ENCODE measurements around the gene WNT7B. TPM values are rescaled to one million over a fixed set of nuclear protein-coding genes. Genes with fewer than 3 reads are reported as not detected.

The WNT7B gene
- total and polyA plus RNA-seq, 2 donors (not counting 1 experiment from before 2014, with no cell fraction given) = 0.22 to 0.67 TPM

DNA sequence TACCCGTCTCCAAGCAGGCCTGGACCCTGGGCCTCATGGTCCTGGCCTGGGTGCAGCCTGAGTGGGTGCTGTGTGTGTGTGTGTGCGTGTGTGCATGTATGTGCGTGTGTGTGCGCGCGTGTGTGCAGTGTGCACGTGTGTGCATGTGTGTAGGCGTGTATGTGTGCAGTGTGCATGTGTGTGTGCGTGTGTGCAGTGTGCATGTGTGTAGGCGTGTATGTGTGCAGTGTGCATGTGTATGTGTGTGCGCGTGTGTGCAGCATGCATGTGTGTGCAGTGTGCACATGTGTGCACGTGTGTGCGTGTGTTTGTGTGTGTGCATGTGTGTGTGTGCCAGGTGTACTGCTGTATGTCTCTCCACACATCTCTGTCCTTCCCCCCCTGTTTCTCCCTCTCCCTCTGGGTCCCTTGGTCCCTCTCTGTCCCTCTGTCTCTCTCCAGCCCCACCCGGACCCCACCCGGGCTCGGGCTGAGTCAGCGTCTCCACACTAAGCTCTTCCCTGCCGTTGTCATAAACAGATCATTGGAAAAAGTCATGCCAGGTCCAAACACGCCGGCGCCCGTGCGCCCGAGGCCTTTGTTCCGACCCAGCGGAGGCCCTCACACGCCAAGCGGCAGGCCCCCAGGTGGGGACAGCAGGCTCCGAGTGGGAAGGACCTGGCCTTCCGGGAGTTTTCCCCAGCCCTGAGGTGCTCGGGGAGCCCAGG lies 34.0 kb downstream of the WNT7B start:
- H2AFZ ChIP-seq (ENCODE audit: insufficient read depth, low read depth, low read length, poor library complexity, severe bottlenecking) = no peak overlapping the region
- POLR2A ChIA-PET = no interaction called here

DNA sequence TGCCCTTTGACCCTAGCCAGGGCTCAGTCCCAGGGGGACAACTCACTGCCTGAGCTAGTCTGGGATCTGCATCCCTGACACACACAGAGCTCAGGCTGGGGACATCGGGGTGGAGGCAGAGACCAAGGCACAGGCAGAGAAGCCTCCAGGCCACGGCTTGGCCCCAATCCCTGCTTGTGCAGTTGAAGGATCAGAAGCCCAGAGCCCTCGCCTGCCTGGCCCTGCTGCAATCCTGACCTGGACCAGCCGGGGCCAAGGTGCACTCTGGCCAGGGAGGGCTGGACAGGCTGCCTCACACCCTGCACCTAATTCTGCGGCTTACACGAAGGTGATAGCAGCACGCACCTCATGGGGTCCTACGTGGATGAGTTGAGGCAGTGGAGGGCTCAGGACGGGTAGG lies 34.6 kb downstream of the WNT7B start:
- H4K20me1 ChIP-seq (ENCODE audit: control insufficient read depth, insufficient read depth, low read length, poor library complexity, severe bottlenecking) = no peaks in the 10 kb centered on the region
- H3K9ac ChIP-seq (ENCODE audit: low read length) = no peak overlapping the region
- POLR2A ChIA-PET = no interaction called here
- TF ChIP-seq EZH2 (IDR thresholded peaks at IDR 0.05; ENCODE audit: borderline replicate concordance, insufficient read depth, low read depth, low read length, poor library complexity, severe bottlenecking) = no peak
- TF ChIP-seq, protein P1, sequence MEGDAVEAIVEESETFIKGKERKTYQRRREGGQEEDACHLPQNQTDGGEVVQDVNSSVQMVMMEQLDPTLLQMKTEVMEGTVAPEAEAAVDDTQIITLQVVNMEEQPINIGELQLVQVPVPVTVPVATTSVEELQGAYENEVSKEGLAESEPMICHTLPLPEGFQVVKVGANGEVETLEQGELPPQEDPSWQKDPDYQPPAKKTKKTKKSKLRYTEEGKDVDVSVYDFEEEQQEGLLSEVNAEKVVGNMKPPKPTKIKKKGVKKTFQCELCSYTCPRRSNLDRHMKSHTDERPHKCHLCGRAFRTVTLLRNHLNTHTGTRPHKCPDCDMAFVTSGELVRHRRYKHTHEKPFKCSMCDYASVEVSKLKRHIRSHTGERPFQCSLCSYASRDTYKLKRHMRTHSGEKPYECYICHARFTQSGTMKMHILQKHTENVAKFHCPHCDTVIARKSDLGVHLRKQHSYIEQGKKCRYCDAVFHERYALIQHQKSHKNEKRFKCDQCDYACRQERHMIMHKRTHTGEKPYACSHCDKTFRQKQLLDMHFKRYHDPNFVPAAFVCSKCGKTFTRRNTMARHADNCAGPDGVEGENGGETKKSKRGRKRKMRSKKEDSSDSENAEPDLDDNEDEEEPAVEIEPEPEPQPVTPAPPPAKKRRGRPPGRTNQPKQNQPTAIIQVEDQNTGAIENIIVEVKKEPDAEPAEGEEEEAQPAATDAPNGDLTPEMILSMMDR (IDR thresholded peaks at IDR 0.05) = no peak
- peaks cover 0 to 15% (median 0%) of the 10 kb centered on the region in 3 donors for H3K9me3 ChIP-seq (ENCODE audit: control extremely low read depth in 1 of 3, control insufficient read depth in 2 of 3, insufficient read depth in 1 of 3, low read length in 2 of 3)
- no peak overlapping the region for H3K4me3 Mint-ChIP-seq
- no peak overlapping the region for H3K27ac Mint-ChIP-seq
- no peaks in the 10 kb centered on the region for H3K36me3 ChIP-seq (replicated peaks in 1 of 2; ENCODE audit: control extremely low read depth in 1 of 2, control insufficient read depth in 1 of 2, extremely low read depth in 1 of 2, insufficient read depth in 2 of 2, low read length in 1 of 2)
- no peaks in the 10 kb centered on the region for H3K27me3 ChIP-seq (replicated peaks in 1 of 4; ENCODE audit: control extremely low read depth in 1 of 4, control insufficient read depth in 3 of 4, insufficient read depth in 4 of 4, low read length in 3 of 4)
- DNase-seq (no peak), ATAC-seq (ENCODE audit: low read depth) (no peak)
- no peaks in the 10 kb centered on the region for H3K79me2 ChIP-seq (ENCODE audit: control insufficient read depth, insufficient read depth, low read length)
- H2AFZ ChIP-seq (ENCODE audit: insufficient read depth, low read depth, low read length, poor library complexity, severe bottlenecking) = no peak overlapping the region
- peaks cover 9% of the 10 kb centered on the region for H3K4me1 Mint-ChIP-seq
- H3K4me2 ChIP-seq (replicated peaks; ENCODE audit: low read depth, low read length, poor library complexity, severe bottlenecking) = no peak overlapping the region
- no peak overlapping the region for H3K4me3 ChIP-seq (ENCODE audit: control extremely low read depth in 1 of 5, extremely low read depth in 1 of 5, insufficient read depth in 1 of 5, low read depth in 2 of 5, low read length in 4 of 5)
- WGBS (ENCODE audit: insufficient coverage) = 93% methylated on average over 8 of the region's 9 CpGs
- H3K4me1 ChIP-seq (ENCODE audit: control insufficient read depth in 2 of 2, insufficient read depth in 2 of 2, low read length in 2 of 2) = peaks cover 3 to 6% of the 10 kb centered on the region in 2 donors
- H3K27me3 Mint-ChIP-seq = no peaks in the 10 kb centered on the region
- intact Hi-C loops (cut with micrococcal nuclease) = loop anchor here (10.0 kb wide), 1 partner anchor 168 kb away; no protein-coding TSS in a partner anchor
- CTCF ChIA-PET = interaction anchor here (1.5 kb wide), 1 partner anchor 78 kb away, joined by 5 read pairs; no protein-coding TSS in a partner anchor
- peaks cover 4% of the 10 kb centered on the region for H3K9me3 Mint-ChIP-seq (ENCODE audit: insufficient read depth)
- no peak overlapping the region for H3K27ac ChIP-seq (ENCODE audit: low read length in 2 of 2)

More for the DNA sequence above, 34.0 kb downstream of the WNT7B start:
- Histone ChIP-seq H3K79me2 (ENCODE audit: control insufficient read depth, insufficient read depth, low read length) (no peaks in the 10 kb centered on the region), H3K36me3 (replicated peaks in 1 of 2; ENCODE audit: control extremely low read depth in 1 of 2, control insufficient read depth in 1 of 2, extremely low read depth in 1 of 2, insufficient read depth in 2 of 2, low read length in 1 of 2) (no peaks in the 10 kb centered on the region), H3K9ac (ENCODE audit: low read length) (no peak overlapping the region), H3K4me1 (ENCODE audit: control insufficient read depth in 2 of 2, insufficient read depth in 2 of 2, low read length in 2 of 2) (peaks cover 9 to 12% of the 10 kb centered on the region in 2 donors), H3K27me3 (replicated peaks in 1 of 4; ENCODE audit: control extremely low read depth in 1 of 4, control insufficient read depth in 3 of 4, insufficient read depth in 4 of 4, low read length in 3 of 4) (no peaks in the 10 kb centered on the region), H4K20me1 (ENCODE audit: control insufficient read depth, insufficient read depth, low read length, poor library complexity, severe bottlenecking) (no peaks in the 10 kb centered on the region), H3K27ac (ENCODE audit: low read length in 2 of 2) (no peak overlapping the region), H3K4me3 (ENCODE audit: control extremely low read depth in 1 of 5, extremely low read depth in 1 of 5, insufficient read depth in 1 of 5, low read depth in 2 of 5, low read length in 4 of 5) (no peak overlapping the region), H3K9me3 (ENCODE audit: control extremely low read depth in 1 of 3, control insufficient read depth in 2 of 3, insufficient read depth in 1 of 3, low read length in 2 of 3) (peaks cover 0 to 12% (median 0%) of the 10 kb centered on the region in 3 donors), H3K4me2 (replicated peaks; ENCODE audit: low read depth, low read length, poor library complexity, severe bottlenecking) (no peak overlapping the region)
- no peaks in the 10 kb centered on the region for H3K27me3 Mint-ChIP-seq
- ATAC-seq (ENCODE audit: low read depth) = no peak
- peaks cover 3% of the 10 kb centered on the region for H3K9me3 Mint-ChIP-seq (ENCODE audit: insufficient read depth)
- intact Hi-C loops (cut with micrococcal nuclease) = loop anchor here (10.0 kb wide), 1 partner anchor 168 kb away; no protein-coding TSS in a partner anchor
- H3K4me1 Mint-ChIP-seq = peaks cover 15% of the 10 kb centered on the region
- no peak overlapping the region for H3K4me3 Mint-ChIP-seq
- TF ChIP-seq, protein P1 (IDR thresholded peaks at IDR 0.05) = no peak
- no peak for TF ChIP-seq EZH2 (IDR thresholded peaks at IDR 0.05; ENCODE audit: borderline replicate concordance, insufficient read depth, low read depth, low read length, poor library complexity, severe bottlenecking)
- no peak overlapping the region for H3K27ac Mint-ChIP-seq
- no peak for DNase-seq
- CTCF ChIA-PET = interaction anchor here (1.5 kb wide), 1 partner anchor 79 kb away, joined by 5 read pairs; no protein-coding TSS in a partner anchor
- 92% methylated on average over 29 of the region's 32 CpGs for WGBS (ENCODE audit: insufficient coverage)

All from B cell (primary cell).